Mesenchymal stem cell (in vitro differentiated cells and primary cell): Measurements from ENCODE around the gene ALDH1B1.

Source experiments
- DNase-seq: peaks from one replicate; pipeline ENCODE4 v3.0.0-alpha.2; 2013
- H2AFZ ChIP-seq: one replicate; pipeline ENCODE4 v1.6.1; 2013; ENCODE audit warnings: low read depth, mild to moderate bottlenecking, control low read depth, inconsistent platforms, low read length, moderate library complexity
- H2AK5ac ChIP-seq: 2 replicates; pipeline ENCODE4 v1.6.1; 2013; ENCODE audit warnings: low read length, moderate library complexity, mild to moderate bottlenecking, inconsistent platforms; ENCODE audit not compliant: severe bottlenecking
- H2BK120ac ChIP-seq: one replicate; pipeline ENCODE4 v1.6.1; 2013; ENCODE audit warnings: low read depth, mild to moderate bottlenecking, inconsistent platforms, low read length, moderate library complexity
- H2BK12ac ChIP-seq, 2 experiments: one replicate each; pipeline ENCODE4 v1.6.1; 2013; ENCODE audit warnings: inconsistent platforms in 2 of 2, low read length in 2 of 2, mild to moderate bottlenecking in 2 of 2, moderate library complexity in 2 of 2, control low read depth in 1 of 2
- H2BK15ac ChIP-seq: one replicate; pipeline ENCODE4 v1.6.1; 2013; ENCODE audit warnings: mild to moderate bottlenecking, low read depth, inconsistent platforms; ENCODE audit not compliant: poor library complexity, severe bottlenecking
- H2BK5ac ChIP-seq: 2 replicates; pipeline ENCODE4 v1.6.1; 2013; ENCODE audit warnings: low read depth, mild to moderate bottlenecking, low read length, control low read depth, inconsistent platforms; ENCODE audit not compliant: poor library complexity, severe bottlenecking
- H3K14ac ChIP-seq, 2 experiments: one replicate each; pipeline ENCODE4 v1.6.1; 2013; ENCODE audit warnings: inconsistent platforms in 2 of 2, low read length in 2 of 2, control low read depth in 1 of 2, mild to moderate bottlenecking in 1 of 2, moderate library complexity in 1 of 2
- H3K18ac ChIP-seq, 2 experiments: one replicate each; pipeline ENCODE4 v1.6.1; 2013; ENCODE audit warnings: inconsistent platforms in 2 of 2, low read length in 2 of 2, control low read depth in 1 of 2, low read depth in 1 of 2, mild to moderate bottlenecking in 1 of 2
- H3K23ac ChIP-seq, 2 experiments: one replicate each; pipeline ENCODE4 v1.6.1; 2013; ENCODE audit warnings: inconsistent platforms in 2 of 2, low read length in 2 of 2, mild to moderate bottlenecking in 2 of 2, moderate library complexity in 2 of 2, control low read depth in 1 of 2
- H3K27ac ChIP-seq: 2 replicates; pipeline ENCODE4 v1.5.1; 2013; ENCODE audit warnings: mild to moderate bottlenecking, moderate library complexity, low read length, control low read depth, inconsistent platforms; ENCODE audit not compliant: poor library complexity, severe bottlenecking
- H3K27me3 ChIP-seq, 2 experiments: 2 replicates each; pipeline versions ENCODE4 v1.6.1 to v1.7.0; 2013; ENCODE audit warnings: low read length in 2 of 2, mild to moderate bottlenecking in 2 of 2, moderate library complexity in 2 of 2, control low read depth in 1 of 2, inconsistent platforms in 1 of 2; ENCODE audit not compliant: control insufficient read depth in 1 of 2, insufficient read depth in 1 of 2
- H3K36me3 ChIP-seq, 2 experiments: 2 replicates each; pipeline versions ENCODE4 v1.6.1 to v1.7.0; 2013; ENCODE audit warnings: low read length in 2 of 2, control low read depth in 1 of 2, inconsistent platforms in 1 of 2, low read depth in 1 of 2, mild to moderate bottlenecking in 1 of 2; ENCODE audit not compliant: insufficient read depth in 2 of 2, control insufficient read depth in 1 of 2
- H3K4ac ChIP-seq, 2 experiments: one replicate each; pipeline ENCODE4 v1.6.1; 2013; ENCODE audit warnings: inconsistent platforms in 2 of 2, low read length in 2 of 2, mild to moderate bottlenecking in 2 of 2, moderate library complexity in 2 of 2, control low read depth in 1 of 2, low read depth in 1 of 2
- H3K4me1 ChIP-seq: 2 replicates; pipeline ENCODE4 v1.6.1; 2013; ENCODE audit warnings: low read depth, low read length, control low read depth; ENCODE audit not compliant: control insufficient read depth, insufficient read depth
- H3K4me2 ChIP-seq: 2 replicates; pipeline ENCODE4 v1.6.1; 2013; ENCODE audit warnings: low read length, mild to moderate bottlenecking, inconsistent platforms; ENCODE audit not compliant: poor library complexity, severe bottlenecking
- H3K4me3 ChIP-seq, 2 experiments: 2 replicates each; pipeline versions ENCODE4 v1.5.1 to v1.7.0; 2013; ENCODE audit warnings: low read length in 2 of 2, mild to moderate bottlenecking in 2 of 2, control low read depth in 1 of 2, low read depth in 1 of 2; ENCODE audit not compliant: insufficient read depth in 1 of 2
- H3K79me1 ChIP-seq: replicated peaks from 2 replicates; pipeline ENCODE4 v1.6.1; 2013; ENCODE audit warnings: mild to moderate bottlenecking, control low read depth, low read length, inconsistent platforms; ENCODE audit not compliant: poor library complexity, severe bottlenecking
- H3K9ac ChIP-seq: 2 replicates; pipeline ENCODE4 v1.7.0; 2013; ENCODE audit warnings: mild to moderate bottlenecking, low read length, moderate library complexity
- H3K9me3 ChIP-seq: 2 replicates; pipeline ENCODE4 v1.7.0; 2013; ENCODE audit warnings: mild to moderate bottlenecking, low read length; ENCODE audit not compliant: control insufficient read depth
- H4K8ac ChIP-seq: one replicate; pipeline ENCODE4 v1.6.1; 2013; ENCODE audit warnings: inconsistent platforms, mild to moderate bottlenecking, low read length, moderate library complexity
- H4K91ac ChIP-seq: one replicate; pipeline ENCODE4 v1.6.1; 2013; ENCODE audit warnings: mild to moderate bottlenecking, low read length, inconsistent platforms
- WGBS: methylation state at CpG from one replicate; pipeline ENCODE4 v1.1.7; 2013; ENCODE audit warnings: mixed read lengths; 5-methylcytosine and 5-hydroxymethylcytosine counted together

The ALDH1B1 gene

DNA sequence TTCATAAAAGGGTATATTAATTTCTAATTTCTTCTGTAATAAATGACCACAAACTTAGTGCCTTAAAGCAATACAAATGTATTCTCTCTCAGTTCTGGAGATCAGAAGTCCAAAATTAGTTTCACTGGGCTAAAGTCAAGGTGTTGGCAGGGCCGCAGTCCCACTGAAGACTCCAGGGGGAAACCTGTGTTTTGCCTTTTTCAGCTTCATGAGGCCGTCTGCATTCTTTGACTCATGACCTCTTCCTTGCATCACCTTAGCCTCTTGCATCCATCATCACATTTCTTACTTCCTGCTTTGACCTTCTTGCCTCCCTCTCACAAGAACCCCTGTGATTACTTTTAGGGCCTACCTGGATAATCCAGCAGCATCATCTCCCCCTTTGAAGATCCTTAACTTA, 42.0 kb upstream of the ALDH1B1 start:
- no peak overlapping the region for H2BK12ac ChIP-seq
- H3K36me3 ChIP-seq, result no peaks in the 10 kb centered on the region
- no peak overlapping the region for H2BK15ac ChIP-seq

DNA sequence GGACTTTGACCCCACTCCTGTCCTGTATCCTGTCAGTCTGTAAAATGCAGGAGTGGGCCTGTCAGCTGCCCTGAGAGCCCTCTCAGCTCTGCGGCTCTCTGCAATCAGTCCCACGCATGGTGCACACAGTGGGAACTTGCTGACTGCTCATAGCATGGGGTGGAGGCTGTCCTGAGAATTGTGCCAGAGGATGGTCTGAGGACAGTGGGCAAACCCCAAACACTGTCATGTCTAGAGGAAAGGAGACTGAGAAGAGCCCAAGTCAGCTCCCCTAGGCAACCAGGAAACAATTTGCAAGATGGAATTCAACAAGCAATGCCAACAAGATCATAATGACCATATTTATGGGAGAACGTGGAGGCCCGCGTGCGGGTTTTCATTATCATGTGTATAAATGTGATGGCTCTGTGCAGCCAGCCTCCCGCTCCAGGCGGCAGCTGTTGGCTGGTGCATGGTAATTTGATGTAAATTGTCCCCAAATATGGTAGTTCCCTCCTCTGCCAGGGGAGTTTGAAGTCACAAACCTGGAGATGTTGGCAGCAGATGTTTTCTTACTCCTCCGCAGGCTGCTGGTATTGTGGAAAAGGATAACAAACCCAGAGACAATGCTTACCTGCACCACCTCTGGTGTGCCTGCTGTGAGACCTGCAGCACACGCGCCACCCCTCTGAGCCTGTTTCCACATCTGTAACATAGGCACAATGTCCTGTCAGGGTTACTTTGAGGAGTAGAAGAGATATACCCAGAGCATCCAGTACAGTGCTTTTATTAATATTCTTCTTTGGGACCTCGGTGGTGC, 39.8 kb upstream of the ALDH1B1 start:
- 90% methylated on average over 10 of the region's 12 CpGs for WGBS
- Histone ChIP-seq H2AFZ (no peak overlapping the region), H2AK5ac (no peak overlapping the region), H3K9me3 (no peaks in the 10 kb centered on the region), H3K27ac (no peak overlapping the region), H3K27me3 (peaks cover 0 to 29% of the 10 kb centered on the region in 2 experiments), H3K79me1 (no peaks in the 10 kb centered on the region), H4K91ac (no peak overlapping the region), H2BK120ac (no peak overlapping the region), H2BK15ac (no peak overlapping the region), H3K4me1 (peaks cover 9% of the 10 kb centered on the region), H3K9ac (no peak overlapping the region), H3K14ac (no peak overlapping the region), H3K36me3 (no peaks in the 10 kb centered on the region), H2BK12ac (no peak overlapping the region), H3K4ac (no peak overlapping the region), H3K4me3 (no peak overlapping the region), H3K18ac (no peak overlapping the region), H2BK5ac (no peak overlapping the region), H3K4me2 (no peak overlapping the region), H3K23ac (peak overlapping the region in 1 of 2 experiments; percentile 80), H4K8ac (no peak overlapping the region)
- no peak for DNase-seq

More for the DNA sequence above, 42.0 kb upstream of the ALDH1B1 start:
- Histone ChIP-seq H3K4me1 (peaks cover 16% of the 10 kb centered on the region), H3K4me2 (no peak overlapping the region), H3K14ac (no peak overlapping the region), H3K27ac (no peak overlapping the region), H3K9me3 (no peaks in the 10 kb centered on the region), H3K4ac (no peak overlapping the region), H3K9ac (no peak overlapping the region), H3K4me3 (no peak overlapping the region), H3K79me1 (no peaks in the 10 kb centered on the region), H3K18ac (no peak overlapping the region), H2BK120ac (no peak overlapping the region), H3K23ac (no peak overlapping the region), H3K27me3 (peaks cover 0 to 45% of the 10 kb centered on the region in 2 experiments), H4K8ac (no peak overlapping the region), H2AK5ac (no peak overlapping the region), H4K91ac (no peak overlapping the region), H2BK5ac (no peak overlapping the region), H2AFZ (no peak overlapping the region)
- WGBS, result 84% methylated on average over 2 of the region's 2 CpGs
- no peak for DNase-seq

DNA sequence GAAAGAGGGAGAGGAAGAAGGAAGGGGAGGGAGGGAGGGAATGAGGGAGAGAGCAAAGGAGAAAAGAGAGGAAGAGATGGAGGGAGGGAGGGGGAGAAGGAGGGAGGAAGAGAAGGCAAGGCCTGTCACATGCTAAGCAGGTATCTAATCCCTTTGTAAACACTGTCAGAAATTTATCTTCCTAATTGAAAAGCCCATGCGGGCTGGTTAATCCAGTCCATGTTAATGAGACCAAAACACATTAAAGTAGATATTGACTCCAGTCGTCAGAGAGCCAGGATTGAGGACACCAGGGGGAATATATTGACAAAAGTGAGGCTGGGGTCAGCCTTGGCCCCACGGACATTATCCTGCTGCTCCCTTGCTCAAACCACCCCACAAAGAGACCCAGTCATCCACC, 37.4 kb upstream of the ALDH1B1 start:
- Histone ChIP-seq H4K91ac (no peak overlapping the region), H3K18ac (no peak overlapping the region), H3K23ac (no peak overlapping the region), H3K4me2 (no peak overlapping the region), H2AFZ (no peak overlapping the region), H2BK15ac (no peak overlapping the region), H3K9me3 (no peaks in the 10 kb centered on the region), H4K8ac (no peak overlapping the region), H3K27ac (no peak overlapping the region), H3K9ac (no peak overlapping the region), H2BK12ac (no peak overlapping the region), H3K4me1 (peaks cover 21% of the 10 kb centered on the region), H3K4ac (no peak overlapping the region), H3K27me3 (peaks cover 0 to 12% of the 10 kb centered on the region in 2 experiments), H3K14ac (no peak overlapping the region), H2BK120ac (no peak overlapping the region), H3K36me3 (no peaks in the 10 kb centered on the region), H3K4me3 (no peak overlapping the region), H2AK5ac (no peak overlapping the region), H2BK5ac (no peak overlapping the region), H3K79me1 (no peaks in the 10 kb centered on the region)
- 40% methylated on average over 1 of the region's 3 CpGs for WGBS
- no peak for DNase-seq

DNA sequence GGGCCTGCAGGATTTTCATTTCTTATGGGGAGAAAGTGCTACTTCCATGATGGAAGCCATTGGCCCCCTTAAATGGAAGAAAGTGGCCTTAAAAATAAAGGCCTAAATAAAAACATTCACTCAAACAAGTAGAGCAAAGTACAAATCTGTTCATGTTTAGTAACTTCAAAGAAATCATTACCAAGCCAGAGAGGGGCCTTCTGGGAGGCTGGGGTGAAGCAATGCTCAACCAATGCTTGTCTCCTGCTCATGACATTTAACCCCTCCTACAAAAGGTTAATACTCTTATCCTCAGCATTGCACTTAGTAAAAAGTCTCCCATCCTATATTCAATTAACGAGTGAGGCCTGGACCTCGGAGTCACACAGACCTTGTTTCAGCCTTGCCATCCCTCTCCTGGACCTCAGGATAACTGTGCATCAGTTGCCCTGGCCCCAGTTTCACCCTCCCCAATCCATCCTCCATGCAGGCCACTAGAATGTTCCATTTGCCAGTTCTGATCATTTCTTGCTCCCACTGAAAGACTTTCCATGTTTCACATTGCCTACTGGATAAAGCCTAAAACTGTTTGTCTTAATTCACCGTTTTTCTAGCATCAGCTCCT, 36.9 kb upstream of the ALDH1B1 start:
- Histone ChIP-seq H4K91ac (no peak overlapping the region), H3K14ac (no peak overlapping the region), H3K4me2 (no peak overlapping the region), H2BK120ac (no peak overlapping the region), H3K4me3 (no peak overlapping the region), H3K4me1 (peaks cover 26% of the 10 kb centered on the region), H2BK15ac (no peak overlapping the region), H2BK5ac (no peak overlapping the region), H3K9ac (no peak overlapping the region), H2AFZ (no peak overlapping the region), H3K23ac (no peak overlapping the region), H4K8ac (no peak overlapping the region), H2BK12ac (no peak overlapping the region), H3K27me3 (peaks cover 0 to 12% of the 10 kb centered on the region in 2 experiments), H3K4ac (no peak overlapping the region), H3K36me3 (no peaks in the 10 kb centered on the region), H3K18ac (no peak overlapping the region), H2AK5ac (peak overlapping the region; percentile 33), H3K27ac (no peak overlapping the region), H3K9me3 (no peaks in the 10 kb centered on the region), H3K79me1 (no peaks in the 10 kb centered on the region)
- no peak for DNase-seq
- 86% methylated on average over 3 of the region's 3 CpGs for WGBS
